SKM-1 (cell line): ENCODE measurements around the gene KEL.

Experiments
- DNase-seq: peaks from one replicate; lab custom pipeline; 2025; ENCODE audit not compliant: unreplicated experiment; lab: John Stamatoyannopoulos, UW

The KEL gene

DNA sequence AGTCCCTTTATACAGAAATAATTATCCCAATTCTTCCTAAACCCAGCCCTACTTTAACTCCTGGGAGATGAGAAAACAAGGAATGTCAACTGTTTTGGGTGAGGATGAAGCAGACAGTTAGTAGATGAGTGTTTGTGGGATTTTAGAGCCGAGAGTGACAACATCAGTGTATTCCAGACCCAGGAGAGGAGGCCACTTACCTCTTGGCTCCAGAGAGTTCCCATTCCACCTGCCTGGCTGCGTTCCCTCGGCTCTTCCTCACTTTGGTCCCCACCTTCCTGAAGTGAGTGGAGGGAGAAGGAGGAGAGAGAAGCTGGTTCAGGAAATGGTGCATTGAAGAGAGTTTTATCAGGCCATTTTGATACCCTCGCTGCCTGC, 579 bp downstream of the KEL start:
- no peak for DNase-seq

DNA sequence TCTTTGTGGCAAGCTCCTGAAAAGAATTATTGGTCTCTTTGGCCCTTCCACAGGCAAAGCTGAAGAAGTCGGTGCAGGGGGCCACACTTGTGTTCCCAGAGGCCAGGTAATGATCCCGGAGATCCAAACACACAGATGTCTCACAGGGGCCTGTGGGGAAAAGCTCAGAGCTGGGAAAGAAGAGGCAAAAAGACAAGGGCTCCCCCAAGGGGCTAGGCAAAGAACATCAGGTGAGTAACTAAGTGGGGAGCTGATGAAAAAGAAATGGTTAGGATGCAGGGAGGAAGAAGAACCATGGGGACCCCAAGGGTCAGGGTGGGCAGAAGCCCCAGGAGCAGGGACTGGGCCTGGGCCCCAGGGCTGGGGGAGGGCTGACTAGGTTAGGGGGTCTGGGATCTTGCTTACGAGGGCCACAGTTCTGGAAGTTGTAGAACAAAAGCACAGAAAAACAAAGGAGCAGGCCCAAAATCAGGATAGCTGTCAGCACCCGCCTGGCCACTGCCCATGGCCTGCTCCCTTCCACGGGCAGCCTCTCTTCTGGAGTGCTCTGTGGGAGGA, 1.1 kb downstream of the KEL start:
- no peak for DNase-seq

DNA sequence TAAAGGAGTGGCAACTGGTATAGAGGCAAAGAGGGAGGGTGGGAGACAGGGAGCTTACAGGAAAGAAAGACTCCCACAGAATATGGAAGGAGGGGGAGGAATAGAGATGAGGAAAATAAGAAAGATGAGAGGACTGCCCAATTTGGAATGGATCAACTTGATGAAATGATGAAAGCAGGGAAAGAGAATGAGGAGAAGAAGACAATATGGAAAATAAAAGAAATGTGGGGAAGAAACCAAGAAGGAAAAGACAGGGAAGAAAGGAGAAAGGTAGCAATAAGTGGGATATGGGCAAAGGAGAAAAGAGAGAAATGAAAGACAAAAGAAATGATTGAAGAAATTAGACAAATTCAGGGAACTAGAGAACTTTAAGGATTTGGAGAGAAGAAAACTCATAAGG, 3.0 kb downstream of the KEL start:
- DNase-seq, result no peak

DNA sequence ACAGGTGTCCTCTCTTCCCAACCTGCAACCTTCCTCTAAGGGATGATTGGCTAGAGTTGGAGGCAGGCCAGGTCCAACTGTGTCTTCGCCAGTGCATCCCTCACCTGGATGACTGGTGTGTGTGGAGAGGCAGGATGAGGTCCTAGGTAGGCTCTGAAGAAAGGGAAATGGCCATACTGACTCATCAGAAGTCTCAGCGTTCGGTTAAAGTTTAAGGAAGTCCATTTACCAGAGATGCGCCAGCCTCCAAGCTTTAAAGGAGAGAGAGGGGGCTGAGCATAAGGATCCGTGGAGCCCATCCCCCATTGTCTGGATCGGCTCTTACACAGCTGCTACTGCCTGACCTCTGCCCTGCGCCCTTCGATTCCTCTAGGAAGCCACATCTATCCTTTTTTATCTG, 4.4 kb downstream of the KEL start:
- no peak for DNase-seq

DNA sequence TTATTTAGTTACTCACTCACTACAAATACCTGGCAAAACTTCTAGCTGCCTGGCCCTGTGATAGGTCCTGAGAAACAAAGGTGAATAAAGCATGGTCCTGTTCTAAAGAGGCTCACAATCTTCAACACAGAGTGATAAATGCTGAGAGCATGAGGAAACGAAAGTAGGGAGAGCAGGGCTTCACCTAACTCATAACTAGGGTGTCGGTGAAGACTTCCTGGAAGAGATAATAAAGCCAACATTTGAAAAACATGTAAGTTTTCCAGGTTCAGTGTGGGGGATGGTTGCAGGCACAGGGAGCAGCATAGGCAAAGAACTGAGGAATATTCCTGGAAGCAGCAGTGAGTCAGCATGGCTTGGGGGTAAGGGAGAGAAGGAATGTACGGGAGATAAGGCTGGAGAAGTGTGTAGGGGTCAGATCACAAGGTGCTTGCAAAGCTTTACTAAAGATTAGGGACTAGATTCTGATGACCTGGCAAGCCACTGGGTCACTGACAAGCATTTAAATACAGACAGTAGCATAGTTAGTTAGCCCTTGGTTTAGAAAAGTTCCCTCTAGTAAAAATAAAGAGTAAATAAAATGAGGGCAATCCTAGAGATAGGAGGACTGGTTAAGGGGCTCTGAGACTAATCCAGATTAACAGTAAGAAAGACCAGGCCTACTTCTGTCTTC, 5.1 kb downstream of the KEL start:
- DNase-seq, result no peak

DNA sequence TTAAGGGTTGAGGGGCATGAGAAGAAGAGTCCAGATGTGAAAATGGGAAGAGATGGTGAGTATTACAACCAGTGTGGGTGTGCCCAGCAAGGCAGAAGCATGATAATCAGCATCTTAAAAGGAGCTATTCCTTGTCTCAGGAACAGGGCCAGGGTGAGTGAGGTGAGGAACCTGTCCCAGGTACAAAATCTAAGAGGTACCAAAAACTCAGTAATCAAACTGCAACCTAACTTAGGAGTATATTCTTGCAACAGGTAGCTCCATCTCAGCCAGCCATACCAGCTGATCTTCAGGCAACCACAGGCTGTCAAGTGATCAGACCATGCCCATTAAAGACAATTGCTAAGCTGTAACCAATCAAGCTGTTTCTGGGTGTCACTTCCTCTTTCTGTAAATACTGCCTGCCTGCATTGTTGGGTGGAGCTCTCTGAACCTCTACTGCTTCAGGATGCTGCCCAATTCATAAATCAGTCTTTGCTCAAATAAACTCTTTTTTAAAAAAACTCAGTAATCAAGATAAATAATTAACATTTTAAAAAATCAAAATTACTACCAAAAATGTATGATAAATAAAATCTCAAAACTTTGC, 7.4 kb downstream of the KEL start:
- DNase-seq, result no peak

DNA sequence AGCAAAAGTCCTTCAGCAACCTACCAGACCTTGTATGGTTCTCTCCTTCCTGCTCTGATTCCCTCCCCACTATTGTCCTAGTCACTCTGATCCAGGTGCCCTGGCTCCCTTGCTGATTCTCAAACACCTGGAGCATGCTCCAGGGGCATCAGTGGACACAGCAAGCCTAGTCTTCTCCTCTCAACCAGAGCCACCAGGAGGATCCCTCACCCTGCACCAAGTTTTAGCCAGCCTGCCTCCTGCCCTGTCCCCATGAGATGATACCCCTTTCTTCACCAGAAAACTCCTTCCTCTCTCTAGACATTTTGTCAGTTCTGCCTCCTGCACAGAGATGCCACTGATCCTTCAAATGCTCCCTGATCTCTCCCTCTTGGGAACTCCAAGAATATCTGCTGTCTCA, 11.9 kb downstream of the KEL start:
- DNase-seq, result no peak

DNA sequence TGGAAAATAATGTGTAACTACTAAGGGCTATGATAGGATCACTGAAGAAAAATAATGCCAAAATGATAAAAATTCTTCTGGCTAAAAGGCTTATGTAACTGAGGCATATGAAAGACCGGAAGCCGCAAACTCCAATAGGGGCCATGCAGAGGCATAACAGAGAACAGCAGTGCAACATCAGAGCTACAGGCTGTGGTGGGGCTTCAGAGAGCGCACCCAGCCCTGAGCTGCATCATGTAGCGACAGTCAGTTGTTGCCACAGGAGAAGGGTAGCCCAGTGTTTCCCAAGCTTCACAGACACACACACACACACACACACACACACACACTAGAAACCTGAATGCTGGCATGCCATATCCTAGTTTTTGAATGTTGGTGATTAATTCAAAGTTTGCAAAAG, 13.6 kb downstream of the KEL start:
- DNase-seq, result no peak

DNA sequence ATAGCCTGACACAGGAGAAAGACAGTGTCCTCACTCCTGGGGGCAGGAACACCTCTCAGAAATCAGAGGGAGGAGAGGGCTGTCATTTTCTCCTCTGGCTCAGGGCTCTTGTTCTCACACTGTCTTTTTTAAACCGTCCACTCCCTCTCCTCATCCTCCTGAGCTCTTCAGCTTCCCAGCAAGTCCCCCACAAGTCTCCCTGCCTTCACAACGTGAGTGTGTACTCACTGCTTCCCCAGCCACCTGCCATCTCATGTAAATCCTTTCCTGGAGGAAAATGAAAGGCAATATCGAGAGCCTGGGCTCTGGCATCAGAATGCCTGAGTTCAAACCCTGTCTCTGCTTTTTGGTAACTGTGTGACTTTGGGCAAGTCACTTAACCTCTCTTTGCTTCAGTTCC, 17.2 kb downstream of the KEL start:
- no peak for DNase-seq

DNA sequence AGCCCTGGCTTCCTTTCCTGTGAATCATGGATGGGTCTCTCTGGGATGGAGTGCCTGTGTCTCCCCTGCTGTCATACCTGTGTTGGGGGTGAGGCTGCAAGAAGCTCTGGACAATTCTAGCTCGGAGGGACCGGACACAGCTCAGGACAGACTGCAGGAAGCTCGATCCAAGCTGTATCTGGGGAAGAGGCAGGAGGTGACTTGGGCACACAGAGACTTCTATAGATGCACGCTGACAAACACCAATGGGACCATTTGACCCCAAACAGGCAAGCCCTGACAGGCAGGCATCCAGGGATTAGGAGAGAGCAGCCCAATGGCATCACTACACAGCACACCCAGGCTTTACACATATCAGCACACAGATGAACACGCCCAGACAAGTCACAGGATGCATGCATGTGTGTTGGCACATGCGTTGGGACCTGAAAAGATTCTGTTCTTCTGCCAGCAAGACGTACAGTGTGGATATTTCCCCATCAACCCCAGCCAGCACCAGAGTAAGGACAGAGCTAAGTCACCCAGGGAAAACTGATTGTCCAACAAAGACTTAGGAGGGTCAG, 18.4 kb downstream of the KEL start:
- no peak for DNase-seq

DNA sequence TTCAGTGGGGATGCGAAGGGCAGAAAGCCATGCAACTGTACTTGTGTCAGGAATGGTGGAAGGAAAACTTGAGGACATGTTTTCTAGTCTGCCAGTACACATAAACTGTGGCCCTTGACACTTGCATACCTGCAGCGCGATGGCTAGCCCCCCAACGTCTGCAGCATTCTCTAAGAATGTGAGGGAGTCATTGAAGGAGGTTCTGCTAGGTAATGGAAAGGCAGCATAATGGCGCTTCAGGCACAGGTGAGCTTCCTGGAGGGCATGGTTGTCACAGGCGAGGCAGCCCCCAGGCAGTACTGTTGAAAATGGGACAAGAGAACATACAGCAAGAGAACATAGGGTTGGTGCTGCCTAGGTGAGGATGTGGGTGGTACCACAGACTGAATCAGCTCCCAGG, 19.4 kb downstream of the KEL start:
- no peak for DNase-seq

DNA sequence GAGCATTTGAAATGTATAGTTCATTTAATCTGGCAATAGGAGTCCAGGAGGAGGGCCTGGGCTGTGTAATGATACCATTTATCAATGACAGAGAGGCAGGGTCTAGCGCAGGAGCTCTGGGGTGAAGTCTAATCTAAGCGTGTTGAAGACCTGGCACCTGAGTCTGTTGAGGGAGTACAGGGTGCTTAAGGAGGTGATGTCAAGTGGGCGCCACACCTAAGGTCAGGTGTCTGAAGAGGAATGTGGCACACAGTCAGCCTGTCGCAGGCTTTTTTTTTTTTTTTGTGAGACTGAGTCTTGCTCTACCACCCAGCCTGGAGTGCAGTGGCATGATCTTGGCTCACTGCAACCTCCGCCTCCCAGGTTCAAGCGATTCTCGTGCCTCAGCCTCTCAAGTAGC, 20.6 kb downstream of the KEL start:
- no peak for DNase-seq

DNA sequence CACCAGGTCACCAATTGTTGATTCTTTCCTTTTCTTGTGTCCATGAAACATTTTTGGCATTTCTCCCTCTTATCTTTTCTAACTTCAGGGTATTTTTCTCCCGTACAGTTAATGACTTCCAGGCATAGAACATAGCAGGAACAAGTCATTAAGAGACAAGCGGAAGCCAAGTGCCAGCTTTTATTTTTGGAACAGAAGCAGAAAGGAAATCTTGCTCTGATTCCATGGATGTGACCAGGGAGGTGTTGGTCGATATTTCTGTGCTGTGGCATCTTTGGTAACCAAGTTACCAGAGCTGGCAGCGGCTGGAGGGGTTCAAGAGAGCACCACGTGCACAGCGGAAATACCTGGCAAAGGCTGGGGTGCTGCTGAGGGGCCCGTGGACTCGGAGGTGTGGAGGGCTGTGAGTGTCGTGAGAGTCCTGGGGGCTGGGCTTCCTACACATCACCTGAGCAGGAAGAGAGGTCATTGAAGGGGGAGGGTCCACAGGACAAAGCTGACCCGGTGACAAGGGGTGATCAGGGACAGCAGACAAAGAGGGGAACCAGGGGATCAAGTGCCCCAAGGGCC, 21.1 kb downstream of the KEL start:
- DNase-seq, result no peak

DNA sequence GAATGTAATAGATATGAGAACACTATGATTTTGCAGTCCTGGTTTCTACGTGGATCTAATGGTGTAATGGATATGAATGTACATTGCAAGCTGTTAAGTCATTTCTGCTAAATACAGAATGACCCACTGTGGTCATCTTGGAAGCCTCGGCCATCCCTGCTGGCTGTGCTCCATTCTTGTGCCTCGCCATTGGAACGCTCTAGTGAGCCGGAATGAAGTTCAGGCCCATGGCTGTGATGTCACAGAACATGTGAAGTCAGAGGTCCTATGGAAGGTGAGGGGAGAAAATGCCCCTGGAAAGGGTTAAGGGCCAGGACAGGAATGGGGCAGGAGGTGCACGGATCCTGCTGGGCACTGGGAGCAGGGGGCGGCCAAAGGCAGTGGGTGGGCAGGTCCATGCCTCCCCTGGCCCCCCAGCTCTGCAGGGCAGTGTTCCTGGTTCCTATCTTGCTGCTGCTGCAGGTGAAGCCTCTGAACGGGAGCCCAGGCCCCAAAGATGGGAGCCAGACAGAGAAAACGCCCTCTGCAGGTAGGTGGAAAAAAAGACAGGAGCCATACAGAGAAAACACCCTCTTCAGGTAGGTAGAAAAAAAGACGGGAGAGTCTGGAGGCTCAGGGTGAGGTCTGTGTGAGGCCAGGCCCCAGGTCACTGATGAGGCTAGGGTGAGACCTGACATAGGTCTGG, 22.8 kb downstream of the KEL start, which contains the start of gene LLCFC1:
LLCFC1 (plus strand) TSS at position 259 of the 685 bp plus-strand sequence; CDS start at position 397, 138 bp downstream.
- no peak for DNase-seq

DNA sequence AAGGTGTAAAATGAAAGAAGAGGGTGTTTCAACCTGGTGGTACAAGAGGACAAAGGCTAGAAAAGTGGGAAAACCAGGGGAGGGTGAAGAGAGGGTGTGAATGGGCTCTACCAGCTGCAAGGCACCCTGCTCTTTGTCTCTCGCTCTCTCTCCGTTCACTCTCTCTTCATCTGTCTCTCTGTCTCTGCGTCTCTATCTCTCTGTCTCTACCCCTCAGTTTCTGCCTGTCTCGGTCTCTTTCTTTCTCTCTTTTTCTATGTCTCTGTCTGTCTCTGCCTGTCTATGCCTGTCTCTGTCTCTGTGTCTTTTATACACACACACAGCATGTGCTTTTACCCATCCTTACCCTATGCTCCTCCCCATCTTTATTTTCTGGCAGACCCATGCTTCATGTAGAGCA, 23.6 kb downstream of the KEL start:
- DNase-seq, result no peak

DNA sequence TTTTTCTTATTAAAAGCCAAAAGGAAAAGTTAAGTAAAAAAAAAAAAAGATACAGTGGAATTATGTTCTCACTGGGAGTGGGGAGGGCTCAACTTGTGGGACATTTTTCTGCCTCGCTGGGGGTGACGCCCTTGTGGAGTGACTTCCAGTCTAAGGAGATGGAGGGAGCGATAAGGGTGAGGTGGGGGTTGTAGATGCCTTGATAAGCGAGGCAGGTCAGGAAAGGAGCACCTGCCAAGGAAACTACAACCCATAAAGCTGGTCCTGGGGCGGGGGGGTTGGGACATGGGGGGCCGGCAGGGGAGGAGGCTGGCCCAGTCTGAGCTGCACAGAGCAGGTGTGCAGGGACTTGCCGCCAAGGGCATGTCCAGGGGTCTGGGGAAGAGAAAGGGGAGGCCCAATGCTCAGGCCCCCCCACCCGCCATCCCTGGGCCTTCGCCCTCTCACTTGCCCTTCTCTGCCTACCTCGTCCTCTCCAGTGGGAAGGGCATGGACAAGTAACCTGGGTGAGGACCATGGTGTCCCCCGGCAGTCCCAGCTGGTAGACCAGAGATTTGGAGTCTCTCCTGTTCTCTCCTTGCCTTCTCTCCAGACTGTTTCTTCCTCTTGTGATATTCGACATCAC, 26.1 kb downstream of the KEL start:
- no peak for DNase-seq

DNA sequence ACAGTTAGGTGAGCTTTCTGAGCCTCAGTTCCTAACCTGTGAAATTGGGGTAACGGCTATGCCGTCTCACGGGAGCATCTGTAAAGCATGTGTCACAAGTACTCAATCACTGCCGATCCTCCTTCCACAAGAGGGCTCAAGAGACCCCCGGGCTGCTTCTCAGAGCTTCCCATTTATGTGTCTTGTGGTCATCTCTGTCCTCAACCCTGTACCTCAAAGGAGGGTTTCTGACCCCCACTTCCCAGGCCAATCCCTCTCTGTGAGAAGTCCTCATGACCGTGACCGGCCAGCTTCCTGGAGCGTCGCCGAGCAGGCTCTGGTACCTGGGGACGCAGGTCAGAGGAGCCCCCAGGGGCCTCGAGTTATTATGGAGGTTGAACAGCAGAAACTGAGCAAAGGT, 28.1 kb downstream of the KEL start:
- no peak for DNase-seq

DNA sequence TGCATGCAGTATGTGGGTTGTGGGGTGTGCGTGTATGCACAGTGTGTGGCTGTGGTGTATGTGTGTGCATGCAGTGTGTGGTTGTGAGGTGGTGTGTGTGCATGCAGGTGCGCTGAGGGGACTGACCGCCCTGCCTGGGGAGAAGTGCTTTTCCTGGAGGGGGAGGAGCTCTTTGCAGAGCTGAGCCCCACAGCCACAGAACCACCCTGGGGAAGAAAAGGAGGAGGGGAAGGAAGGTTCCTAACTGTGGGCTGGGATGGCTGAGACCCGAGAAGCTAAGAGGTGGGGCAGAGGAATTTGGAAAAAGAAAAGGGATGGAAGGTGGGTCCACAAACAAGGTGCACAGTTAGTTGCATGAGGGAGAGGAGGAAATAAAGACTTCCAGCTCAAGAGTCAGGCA, 28.5 kb downstream of the KEL start, which contains the start of gene TRPV5:
TRPV5 (minus strand) TSS at position 123 of the 400 bp plus-strand sequence. CDS start 287 bp downstream, outside the sequence.
- DNase-seq, result no peak

DNA sequence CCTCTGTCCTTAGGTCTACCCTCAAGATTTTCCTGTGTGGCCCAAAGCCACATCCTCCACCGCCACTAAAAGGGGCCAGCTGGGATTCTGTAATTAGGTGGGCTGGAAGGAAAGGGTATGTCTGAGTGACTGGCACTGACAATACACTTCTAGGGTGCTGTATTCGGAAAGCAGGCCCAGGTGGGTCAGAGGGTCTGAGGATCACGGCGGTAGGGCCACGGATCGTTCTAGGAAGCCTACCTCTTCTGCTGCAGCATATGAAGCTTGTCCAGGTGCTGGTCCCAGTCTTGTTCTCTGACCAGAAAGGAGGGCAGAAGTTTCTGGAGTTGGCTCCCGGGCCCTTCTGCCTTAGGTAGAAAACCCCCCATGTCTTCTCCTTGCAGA, 29.1 kb downstream of the KEL start:
- no peak for DNase-seq

DNA sequence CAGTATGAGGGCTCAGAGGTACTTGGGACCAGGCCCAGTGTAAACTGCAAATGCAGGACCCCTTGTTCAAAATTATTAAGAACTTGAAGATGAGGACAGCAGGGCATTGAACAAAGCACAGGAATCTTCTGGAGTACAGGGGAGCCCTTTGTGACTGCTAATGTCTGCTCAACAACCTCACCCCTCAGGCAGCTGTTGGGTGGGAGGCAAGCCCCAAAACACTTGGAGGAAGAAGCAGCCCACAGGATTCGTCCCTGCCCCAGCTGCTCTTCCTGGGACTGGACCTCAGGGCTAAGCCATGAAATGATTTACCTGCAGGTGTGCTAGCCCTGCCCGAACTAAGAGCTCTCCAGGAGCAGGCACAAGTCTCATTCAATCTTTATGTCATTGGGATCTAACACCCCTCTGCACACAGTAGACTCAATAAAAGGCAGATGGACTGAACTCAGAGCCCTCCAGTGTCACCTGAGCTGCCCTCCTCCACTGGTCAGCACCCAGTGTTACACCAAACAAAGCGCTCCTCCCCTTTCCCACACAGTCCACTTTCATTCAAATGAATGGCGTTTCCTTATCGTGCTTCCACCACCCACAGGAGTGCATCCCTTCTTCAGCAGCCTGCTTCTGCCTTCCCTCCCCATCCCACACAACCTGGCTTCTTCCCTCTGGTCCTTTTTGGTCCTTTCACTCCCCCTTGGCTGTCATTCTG, 29.6 kb downstream of the KEL start:
- no peak for DNase-seq
